Adrenal gland (tissue), 12 donors: Measurements from ENCODE around the gene CHST3. TPM values are rescaled to one million over a fixed set of nuclear protein-coding genes. Genes with fewer than 3 reads are reported as not detected.

Experiments used
- DNase-seq, 7 donors: peaks; one replicate each; pipeline ENCODE4 v3.0.0-alpha.2; 2019 to 2020
- H3K27ac ChIP-seq, 5 donors: fragments of 200-600 bp; sonication (generic) in 4 of 5; 1 replicate in 3 of 5; 2 replicates in 2 of 5; pipeline versions ENCODE4 v1.5.1 to v1.8.0; 2016 to 2020; ENCODE audit warnings: mild to moderate bottlenecking in 1 of 5
- H3K27me3 ChIP-seq: fragments of 200-600 bp; 2 replicates; pipeline ENCODE4 v1.8.0; 2021
- H3K36me3 ChIP-seq, 2 donors: fragments of 200-600 bp; replicated peaks in 1 of 2; 1 replicate in 1 of 2; 2 replicates in 1 of 2; pipeline versions ENCODE4 v1.5.1 to v1.8.0; 2018 to 2022
- H3K4me1 ChIP-seq, 2 donors: fragments of 200-600 bp; replicated peaks in 1 of 2; 1 replicate in 1 of 2; 2 replicates in 1 of 2; pipeline versions ENCODE4 v1.5.1 to v1.8.0; 2018 to 2021
- H3K4me3 ChIP-seq, 4 donors: fragments of 200-600 bp; sonication (generic) in 3 of 4; one replicate each; pipeline ENCODE4 v1.5.1; 2016 to 2018
- H3K9me3 ChIP-seq, 3 donors: fragments of 200-600 bp; sonication (generic) in 1 of 3; replicated peaks in 1 of 3; 1 replicate in 2 of 3; 2 replicates in 1 of 3; pipeline versions ENCODE4 v1.5.1 to v1.8.0; 2016 to 2021
- CTCF ChIP-seq, 6 experiments: fragments of 450-650 bp in 4 of 6; fragments of 200-600 bp in 2 of 6; sonication (generic) in 1 of 6; IDR thresholded peaks; 1 replicate in 5 of 6; 2 replicates in 1 of 6; pipeline versions ENCODE4 v1.5.1 to v1.8.0; 2016 to 2021; ENCODE audit warnings: antibody characterized with exemption in 6 of 6, mild to moderate bottlenecking in 2 of 6, moderate library complexity in 1 of 6
- POLR2A ChIP-seq, 2 donors: fragments of 450-650 bp; IDR thresholded peaks; one replicate each; pipeline ENCODE4 v1.6.1; 2017; ENCODE audit warnings: antibody characterized with exemption in 2 of 2, mild to moderate bottlenecking in 2 of 2, moderate library complexity in 1 of 2
- WGBS, 4 donors: extraction: QIAGEN DNeasy Blood & Tissue Kit in 2 of 4; methylation state at CpG; one replicate each; pipeline versions ENCODE4 v1.1.5 to v1.1.7; 2013 to 2017; 5-methylcytosine and 5-hydroxymethylcytosine counted together
- intact Hi-C, 2 donors: fragments of 100-400 bp; cut with DNase I; formaldehyde crosslinking; loops; one replicate each; pipeline versions ENCODE4 v1.14.1 to v1.15.0; 2022 to 2023
- polyA plus RNA-seq, 3 donors: library from polyadenylated mRNA; stranded (reverse); fragments of 200-250 nt in 2 of 3; fragments of 350-450 nt in 1 of 3; fragmentation: Illumina TruSeq in 1 of 3; extraction: RNeasy Lipid Tissue Mini Kit (QIAGEN cat#74804) in 1 of 3; gene quantifications; one replicate each; pipeline ENCODE4 v1.2.3, GENCODE V29; 2013 to 2014
- total RNA-seq, 9 donors: library from RNA; depleted of rRNA in 4 of 9; stranded (reverse); fragments of >200 nt in 4 of 9; fragments of 120-200 nt in 1 of 9; fragmentation: NEBNext Ultra II Directional in 1 of 9; extraction: Animal tissue kit (Norgen Biotek cat#: 25700) in 1 of 9; gene quantifications; one replicate each; pipeline versions ENCODE4 v1.1.0 to v1.2.4, GENCODE V29; 2013 to 2023
- donor health status: healthy with polysubstance abuse.
- donor health status: Bipolar disorder and iron deficiency.
- donor health status: DM: yes; HTN: yes; CAD: no.
- donor health status: DM: no; HTN: no; CAD: no.
- donor health status: DM: no; HTN: no; CAD: no.
- donor health status: DM: yes; HTN: yes; CAD: no.

The CHST3 gene
- total and polyA plus RNA-seq, 12 donors, result 3.9 to 49.7 (median 32.6) TPM

DNA sequence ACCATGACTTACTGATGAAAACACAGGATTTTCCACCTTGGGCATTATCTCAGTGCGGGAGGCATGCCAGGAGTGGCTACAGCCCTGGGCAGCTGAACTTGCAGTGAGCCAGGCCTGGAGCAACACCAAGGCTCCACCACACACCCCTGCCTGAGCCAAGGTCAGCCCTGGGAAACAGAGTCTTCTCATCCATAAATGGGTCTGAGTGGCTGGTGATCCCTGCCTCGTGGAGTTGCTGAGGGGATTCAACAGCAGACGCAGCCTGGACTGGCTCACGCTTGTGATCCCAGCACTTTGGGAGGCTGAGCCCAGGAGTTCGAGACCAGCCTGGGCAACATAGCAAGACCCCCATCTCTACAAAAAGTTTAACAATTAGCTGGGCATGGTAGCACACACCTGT is 91.9 kb downstream of the CHST3 start:
- no peak overlapping the region for H3K4me3 ChIP-seq
- DNase-seq, result peak; percentile 74 to 91 (median 90)
- H3K9me3 ChIP-seq, result no peaks in the 10 kb centered on the region
- no peaks in the 10 kb centered on the region for H3K4me1 ChIP-seq
- H3K36me3 ChIP-seq, result no peaks in the 10 kb centered on the region
- intact Hi-C loops, result no loop called here
- H3K27me3 ChIP-seq, result no peaks in the 10 kb centered on the region
- no peak for TF ChIP-seq CTCF (IDR thresholded peaks at IDR 0.05)
- no peak for TF ChIP-seq POLR2A (IDR thresholded peaks at IDR 0.05)
- no peak overlapping the region for H3K27ac ChIP-seq
- 0 to 64% (median 50%) methylated on average over 1 to 5 of the region's 5 CpGs for WGBS, 4 donors

DNA sequence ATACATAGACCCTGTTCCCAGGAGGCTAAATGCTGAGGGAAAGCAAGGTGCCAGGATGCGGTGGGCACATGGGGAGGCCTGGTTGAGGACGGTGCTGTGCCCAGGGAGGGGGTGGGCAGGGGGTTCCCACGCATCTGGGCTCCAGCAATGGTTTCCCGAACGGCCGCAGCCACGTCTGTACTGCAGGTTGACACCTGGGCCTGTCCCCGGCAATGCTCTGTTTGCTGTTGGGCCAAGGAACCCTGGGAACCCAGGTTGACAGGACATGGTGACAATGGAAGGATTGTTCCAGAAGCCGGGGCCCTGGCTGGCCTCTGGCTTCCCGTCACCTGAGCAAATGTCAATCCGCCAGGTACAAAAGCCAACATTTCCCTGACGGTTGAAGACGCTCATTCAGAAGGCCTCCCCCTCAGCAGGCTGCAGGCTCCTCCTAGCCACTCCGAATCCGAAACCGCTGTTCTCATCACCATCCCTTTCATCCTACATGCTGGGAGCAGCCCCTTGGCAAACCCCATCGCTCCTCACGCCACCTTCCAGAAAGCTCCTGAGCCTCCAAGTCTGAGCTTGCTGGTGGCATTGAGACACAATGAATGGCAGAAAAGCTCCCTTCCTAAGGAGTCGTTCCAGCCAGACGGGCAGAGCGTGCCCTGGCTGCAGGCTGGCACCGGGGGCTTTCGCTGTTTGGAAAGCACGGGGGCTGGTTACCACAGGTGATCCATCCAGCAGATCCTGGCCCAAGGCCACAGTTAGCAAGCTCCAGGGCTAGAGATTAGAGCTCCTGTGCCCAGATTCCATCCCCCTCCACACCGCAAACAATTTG is 92.9 kb downstream of the CHST3 start:
- H3K4me1 ChIP-seq, result peaks cover 5 to 10% of the 10 kb centered on the region in 2 donors
- H3K27ac ChIP-seq, result no peak overlapping the region
- TF ChIP-seq CTCF (IDR thresholded peaks at IDR 0.05), result no peak
- no peak for TF ChIP-seq POLR2A (IDR thresholded peaks at IDR 0.05)
- 93 to 94% (median 94%) methylated on average over 16 to 25 of the region's 25 CpGs for WGBS, 4 donors
- intact Hi-C loops, result no loop called here
- no peaks in the 10 kb centered on the region for H3K9me3 ChIP-seq
- H3K27me3 ChIP-seq, result no peaks in the 10 kb centered on the region
- DNase-seq, result no peak
- no peak overlapping the region for H3K4me3 ChIP-seq
- H3K36me3 ChIP-seq, result no peaks in the 10 kb centered on the region

DNA sequence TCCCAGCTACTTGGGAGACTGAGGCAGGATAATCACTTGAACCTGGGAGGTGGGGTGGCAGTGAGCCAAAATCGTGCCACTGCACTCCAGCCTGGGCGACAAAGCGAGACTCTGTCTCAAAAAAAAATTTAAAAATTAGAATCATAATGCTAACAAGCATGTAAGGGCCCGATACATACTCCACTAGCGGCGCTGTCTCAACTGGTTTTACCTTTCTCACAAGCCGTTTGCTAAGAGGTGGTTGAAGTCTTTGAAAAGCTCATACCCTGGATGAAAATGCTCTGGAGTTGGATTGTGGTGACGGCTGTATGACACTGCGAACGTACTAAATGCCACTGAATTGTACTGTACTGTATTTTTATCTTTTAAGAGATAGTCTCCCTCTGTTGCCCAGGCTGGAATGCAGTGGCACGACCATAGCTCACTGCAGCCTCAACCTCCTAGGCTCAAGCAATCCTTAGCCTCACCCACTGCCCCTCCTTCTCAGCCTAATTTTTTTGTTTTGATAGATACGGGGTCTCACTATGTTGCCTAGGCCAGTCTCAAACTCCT is 94.2 kb downstream of the CHST3 start:
- H3K27me3 ChIP-seq, result no peaks in the 10 kb centered on the region
- no peaks in the 10 kb centered on the region for H3K36me3 ChIP-seq
- H3K9me3 ChIP-seq, result no peaks in the 10 kb centered on the region
- no peak for DNase-seq
- WGBS, 4 donors, result 88 to 94% (median 92%) methylated on average over 12 of the region's 12 CpGs
- no peak for TF ChIP-seq POLR2A (IDR thresholded peaks at IDR 0.05)
- TF ChIP-seq CTCF (IDR thresholded peaks at IDR 0.05), result no peak
- H3K27ac ChIP-seq, result no peak overlapping the region
- no peak overlapping the region for H3K4me3 ChIP-seq
- H3K4me1 ChIP-seq, result peaks cover 10 to 11% of the 10 kb centered on the region in 2 donors
- intact Hi-C loops, result no loop called here

DNA sequence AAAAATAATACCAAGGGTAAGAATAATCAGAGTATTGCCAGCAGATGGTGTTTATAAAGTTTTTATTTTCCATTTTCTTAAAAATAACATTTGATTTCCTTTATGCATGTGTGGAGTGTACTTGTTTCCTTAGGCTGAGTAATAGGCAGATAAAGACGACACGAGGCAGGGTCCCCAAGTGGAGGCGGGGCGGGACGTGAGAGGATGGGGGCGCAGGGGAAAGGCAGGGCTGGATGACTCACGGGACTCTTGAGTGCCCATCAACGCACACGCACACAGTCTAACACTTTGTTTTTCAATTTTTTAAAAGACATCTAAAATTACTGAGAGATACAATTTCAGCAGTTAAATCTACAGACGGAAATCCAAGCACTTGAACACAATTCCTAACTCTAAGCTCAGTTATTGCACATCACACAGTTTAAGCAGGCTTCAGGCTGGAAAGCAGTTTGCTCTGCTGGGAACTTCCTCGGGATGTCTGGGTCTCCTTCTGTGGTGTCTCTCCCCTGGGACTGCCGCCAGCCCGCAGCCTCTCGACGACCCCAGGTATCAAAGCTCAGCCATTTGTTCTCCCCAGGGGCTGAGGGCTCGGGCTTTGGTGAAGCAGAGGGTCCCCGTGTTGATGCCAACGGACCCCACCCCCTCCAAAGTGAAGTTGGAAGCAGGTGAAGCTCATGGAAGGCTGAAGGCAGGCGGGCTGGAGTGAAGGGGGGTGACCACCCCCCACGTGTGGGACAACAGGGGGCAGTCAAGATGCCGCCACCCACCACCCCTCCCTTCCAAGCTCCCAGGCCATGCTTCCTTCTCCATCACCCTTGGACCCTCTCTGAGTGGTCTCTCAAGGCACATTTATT is 95.0 kb downstream of the CHST3 start:
- WGBS, 4 donors, result 68 to 72% (median 70%) methylated on average over 16 to 21 of the region's 21 CpGs
- H3K9me3 ChIP-seq, result no peaks in the 10 kb centered on the region
- H3K36me3 ChIP-seq, result no peaks in the 10 kb centered on the region
- DNase-seq, result no peak
- no peak for TF ChIP-seq POLR2A (IDR thresholded peaks at IDR 0.05)
- no peaks in the 10 kb centered on the region for H3K27me3 ChIP-seq
- H3K4me1 ChIP-seq, result peaks cover 10 to 11% of the 10 kb centered on the region in 2 donors
- H3K4me3 ChIP-seq, result no peak overlapping the region
- intact Hi-C loops, result no loop called here
- H3K27ac ChIP-seq, result no peak overlapping the region
